AML-193 (cell line): ENCODE results near the gene CORIN.

Experiments
- DNase-seq, 2 experiments: peaks; one replicate each; lab custom pipeline; 2025; lab: John Stamatoyannopoulos, UW

Gene CORIN

DNA sequence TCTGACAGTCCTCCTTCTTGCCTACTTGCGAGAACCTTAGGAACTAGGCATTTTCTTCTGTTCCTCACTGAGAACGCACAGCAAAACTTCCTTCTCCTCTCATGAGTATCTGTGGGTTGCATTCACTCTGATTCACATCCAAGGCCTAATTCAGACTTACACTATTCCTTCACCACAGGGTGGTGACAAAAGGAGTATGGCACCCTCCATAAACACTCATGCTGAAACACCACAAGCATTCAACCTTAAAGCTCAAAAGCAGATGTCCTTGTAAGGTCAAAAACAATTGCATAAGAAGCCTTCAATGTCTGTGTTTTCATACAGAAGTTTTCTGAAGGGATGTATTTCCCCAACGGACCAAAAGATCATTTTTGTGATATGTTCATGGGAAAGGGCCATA, 147.3 kb downstream of the CORIN start:
- no peak for DNase-seq

DNA sequence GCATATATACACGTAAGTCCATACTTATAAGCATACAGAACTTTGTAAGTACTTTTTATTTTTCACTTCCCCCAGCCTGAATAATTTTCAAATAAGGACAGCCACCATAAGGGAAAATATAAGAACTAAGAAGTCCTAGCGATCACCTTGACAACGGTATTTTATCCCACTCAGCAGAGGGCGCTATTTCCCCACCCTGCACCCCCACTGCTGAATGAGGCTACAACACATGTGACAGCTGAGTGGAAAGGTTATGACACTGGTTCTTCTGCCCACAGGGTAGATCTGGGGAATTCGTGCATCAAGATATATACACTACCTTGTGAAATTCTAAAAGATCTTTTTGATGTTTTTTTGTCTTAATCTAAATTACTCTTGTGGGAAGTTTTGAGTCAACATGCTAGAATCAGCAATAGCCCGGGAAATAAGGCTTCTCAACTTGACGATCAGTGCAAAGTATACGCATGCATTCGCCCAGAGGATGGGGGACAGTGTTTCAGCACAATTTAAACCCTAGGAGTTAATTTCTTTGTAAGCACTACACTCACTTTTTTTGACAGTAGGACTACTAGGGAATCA, 151.5 kb downstream of the CORIN start:
- peak; percentile 69 to 82 for DNase-seq

- peak in 1 of 2 experiments; percentile 17 for DNase-seq
These were observed 162.1 kb downstream of the CORIN start for GRCh38 chr4:47675806-47676205.

- DNase-seq: no peak
These were observed 163.7 kb downstream of the CORIN start for GRCh38 chr4:47674144-47674543.

DNA sequence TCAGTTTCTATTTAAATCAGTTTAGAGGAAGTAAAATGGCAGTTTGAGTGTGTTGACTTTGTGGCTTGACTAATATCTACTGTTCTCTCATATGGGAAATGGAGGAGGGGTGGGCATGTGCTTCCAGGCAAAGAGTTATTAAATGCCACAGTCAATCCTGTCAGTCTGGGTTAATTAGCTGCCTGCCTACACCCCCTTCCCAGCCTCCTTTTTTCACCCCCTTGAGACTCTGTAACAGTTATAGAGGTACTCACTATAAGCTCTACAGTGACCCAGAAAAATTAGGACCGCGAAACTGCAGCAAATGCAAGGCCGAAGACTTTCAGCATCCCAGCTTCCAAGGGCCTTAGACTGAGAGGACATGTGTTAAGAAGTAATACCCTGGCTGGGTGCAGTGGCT, 165.2 kb downstream of the CORIN start:
- no peak for DNase-seq

GRCh38 chr4:47669946-47670345, 167.9 kb downstream of the CORIN start:
- DNase-seq: no peak

- DNase-seq: peak; percentile 27 to 47
These were observed 169.0 kb downstream of the CORIN start for GRCh38 chr4:47668810-47669408.

GRCh38 chr4:47668256-47668655, 169.6 kb downstream of the CORIN start:
- no peak for DNase-seq

- no peak for DNase-seq
These were observed 170.3 kb downstream of the CORIN start for GRCh38 chr4:47667552-47667951.

DNA sequence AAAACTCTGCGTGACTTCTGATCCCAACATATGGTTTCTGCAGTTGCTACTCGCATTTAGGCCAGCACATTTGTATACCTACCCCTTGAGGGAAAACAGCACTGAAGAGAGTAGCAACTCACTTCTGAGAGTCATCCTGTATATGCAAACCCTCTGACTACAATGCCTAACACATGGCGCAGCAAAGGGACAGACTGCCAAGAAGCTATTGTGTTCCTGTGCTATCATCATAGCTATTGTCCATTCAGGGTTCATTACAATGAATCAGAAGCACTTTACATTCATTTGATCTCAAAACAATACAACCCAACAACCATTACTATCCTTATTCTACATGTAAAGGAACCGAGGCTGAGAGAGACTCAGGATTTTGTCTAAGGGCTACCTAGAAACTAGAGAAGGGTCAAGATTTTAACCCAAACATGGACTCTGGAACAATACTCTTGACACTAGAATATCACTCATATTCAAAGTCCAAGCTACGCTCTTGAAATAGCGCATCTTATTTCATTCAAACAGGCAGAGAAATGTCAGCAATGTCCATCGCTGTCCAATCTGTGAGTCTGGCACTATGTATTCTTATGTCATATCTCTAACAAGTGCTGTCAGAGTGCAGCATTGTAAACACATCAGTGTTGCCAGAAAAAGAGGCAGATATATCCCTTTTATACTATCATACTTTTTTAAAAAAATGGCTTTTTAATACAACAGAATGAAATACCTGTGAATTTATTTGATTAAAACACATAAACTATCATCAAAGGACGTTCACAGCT, 173.6 kb downstream of the CORIN start:
- DNase-seq: no peak

DNA sequence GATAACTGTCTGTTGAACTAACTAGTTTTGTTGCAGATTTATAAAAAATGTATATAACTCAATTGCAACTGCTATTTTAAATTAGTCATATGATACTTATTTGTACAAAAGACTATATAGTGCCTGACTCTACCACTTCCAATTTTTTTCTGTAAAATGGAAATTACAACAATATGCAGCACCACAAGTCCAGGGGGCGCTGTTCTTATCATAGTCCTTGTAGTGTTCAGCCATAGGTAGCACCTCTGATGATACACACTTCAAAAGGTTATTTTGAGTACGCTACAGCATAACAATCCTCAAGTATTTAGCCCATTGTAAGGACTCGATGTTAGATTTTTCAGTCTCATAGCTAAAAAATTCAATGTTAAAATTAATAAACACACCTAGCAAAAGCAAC, 174.9 kb downstream of the CORIN start:
- peak; percentile 6 to 18 for DNase-seq

DNA sequence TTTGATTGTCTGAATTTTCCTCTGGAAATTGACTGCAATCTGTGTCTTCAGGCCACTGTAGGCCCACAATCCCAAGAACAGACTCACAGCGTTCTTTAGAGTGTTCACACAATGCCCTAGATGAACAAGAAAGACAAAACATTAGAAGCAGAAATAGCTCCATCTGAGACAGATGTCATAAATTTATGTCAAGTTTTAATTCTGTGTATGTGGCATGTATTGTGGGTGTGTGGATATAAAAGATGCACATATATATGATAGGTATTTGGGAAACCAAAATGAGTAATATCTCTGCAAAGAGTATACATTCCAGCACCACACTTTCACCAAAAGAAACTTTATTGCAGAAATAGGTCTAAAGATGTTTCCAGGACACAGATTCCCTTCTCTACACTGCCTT, 176.1 kb downstream of the CORIN start:
- DNase-seq: no peak

- no peak for DNase-seq
These were observed 178.5 kb downstream of the CORIN start for GRCh38 chr4:47659342-47659741.

DNA sequence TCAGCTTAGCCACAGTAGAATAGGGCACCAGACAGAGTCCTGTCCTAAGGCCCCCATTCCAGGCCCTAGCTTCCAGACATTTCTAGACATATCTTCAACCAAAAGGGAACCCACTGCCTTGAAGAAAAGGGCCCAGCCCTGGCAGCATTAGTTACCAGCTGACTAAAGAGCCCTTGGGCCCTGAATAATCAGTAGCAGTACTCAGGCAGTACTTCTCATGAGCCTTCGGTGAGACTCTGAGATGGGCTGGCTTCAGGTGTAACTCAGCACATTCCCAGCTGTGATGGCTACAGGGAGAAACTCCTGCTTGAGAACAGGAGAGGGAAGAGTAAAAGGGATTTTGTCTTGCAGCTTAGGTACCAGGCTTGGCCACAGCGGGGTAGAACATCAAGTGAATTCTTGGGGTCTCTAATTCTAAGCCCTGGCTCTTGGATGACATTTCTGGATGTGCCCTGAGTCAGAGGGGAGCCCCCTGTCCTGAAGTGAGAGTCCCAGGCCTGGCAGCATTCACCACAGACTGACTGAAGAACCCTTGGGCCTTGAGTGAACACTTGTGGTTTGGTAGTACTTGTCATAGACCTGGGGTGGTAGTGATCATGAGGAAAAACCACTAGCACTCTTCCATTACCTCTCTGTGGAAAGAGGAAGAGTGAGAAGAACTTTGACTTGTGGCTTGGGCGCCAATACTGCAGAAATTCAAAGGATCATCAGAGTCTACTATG, 182.7 kb downstream of the CORIN start:
- DNase-seq: no peak

DNA sequence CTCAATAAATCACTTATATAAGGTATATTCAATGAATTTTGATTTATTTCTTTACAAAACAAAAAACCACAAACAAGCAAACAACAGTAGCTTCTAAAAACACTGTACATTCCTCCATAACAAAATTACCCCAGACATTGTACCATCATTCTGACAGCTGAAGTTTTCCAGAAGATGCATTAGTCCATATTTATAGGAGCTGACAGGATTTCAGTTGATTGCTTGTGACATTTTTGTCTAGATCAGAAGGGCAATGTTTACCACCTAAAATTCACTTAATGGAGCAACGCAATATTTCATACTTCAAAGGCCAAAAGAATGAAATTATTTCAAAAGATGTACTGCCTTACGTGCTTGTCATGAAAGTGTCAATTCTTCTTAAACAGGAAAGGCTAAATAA, 185.8 kb downstream of the CORIN start:
- no peak for DNase-seq

- DNase-seq: no peak
These were observed 186.6 kb downstream of the CORIN start for GRCh38 chr4:47651231-47651630.

DNA sequence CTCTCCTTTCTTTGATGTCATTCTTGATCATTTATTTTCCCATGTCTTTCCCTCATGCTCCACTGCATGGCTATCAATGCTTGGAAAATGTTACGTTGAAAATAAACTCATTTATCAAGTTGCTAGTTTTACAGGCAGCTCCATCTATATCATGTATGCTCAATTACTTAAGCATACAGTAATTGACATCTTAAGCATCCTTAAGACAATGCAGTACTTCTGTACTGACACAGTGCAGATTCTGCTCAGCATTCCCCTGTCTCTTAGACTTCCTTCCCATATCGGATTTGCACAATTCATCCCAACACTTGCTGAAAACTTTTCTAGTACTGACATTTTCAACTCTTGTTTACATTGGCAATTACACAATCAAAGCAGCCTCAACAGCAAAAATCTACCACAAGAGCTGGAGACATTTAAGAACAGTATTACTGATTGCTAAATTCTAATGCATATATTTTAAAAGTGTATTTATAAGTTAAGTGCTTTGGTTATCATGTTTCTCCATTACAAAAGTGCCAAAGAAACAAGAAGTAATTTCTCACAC, 187.2 kb downstream of the CORIN start:
- DNase-seq: no peak

DNA sequence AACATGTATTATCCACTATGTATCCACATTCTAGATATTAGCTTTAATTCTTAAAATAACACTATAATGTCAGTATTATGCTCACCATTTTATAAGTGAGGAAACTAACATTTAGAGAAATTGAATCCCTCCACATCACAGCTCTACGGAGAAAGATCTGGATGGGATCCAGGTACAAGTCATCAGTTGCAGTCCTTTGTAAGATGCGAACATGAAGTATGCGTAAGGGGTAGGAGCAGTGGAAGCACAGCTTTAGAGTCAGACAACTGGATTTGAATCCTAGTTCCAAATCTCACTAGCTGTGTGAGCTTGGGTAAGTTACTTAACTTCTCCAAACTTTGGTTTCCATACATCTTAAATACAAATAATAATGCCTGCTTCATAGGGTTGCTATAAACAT, 190.3 kb downstream of the CORIN start:
- DNase-seq: no peak

DNA sequence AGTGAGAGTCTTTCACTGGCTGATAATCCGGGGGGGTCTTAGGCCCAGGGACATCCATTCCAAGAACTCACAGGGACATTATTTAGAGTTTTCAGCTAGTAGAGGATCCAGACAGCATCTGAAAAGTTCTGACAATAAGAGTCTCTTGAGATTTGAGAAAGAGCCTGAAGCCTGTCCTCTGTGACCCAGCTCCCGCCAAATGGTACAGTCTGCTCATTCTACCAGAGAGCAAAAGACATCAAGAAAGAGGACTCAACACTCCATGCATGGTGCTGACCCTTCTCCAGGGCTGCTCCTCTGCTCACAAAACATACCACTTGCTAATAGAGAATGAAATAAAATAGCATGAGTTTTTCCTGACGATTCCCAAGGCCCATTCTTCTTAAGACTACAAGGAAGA, 190.8 kb downstream of the CORIN start:
- DNase-seq: no peak

DNA sequence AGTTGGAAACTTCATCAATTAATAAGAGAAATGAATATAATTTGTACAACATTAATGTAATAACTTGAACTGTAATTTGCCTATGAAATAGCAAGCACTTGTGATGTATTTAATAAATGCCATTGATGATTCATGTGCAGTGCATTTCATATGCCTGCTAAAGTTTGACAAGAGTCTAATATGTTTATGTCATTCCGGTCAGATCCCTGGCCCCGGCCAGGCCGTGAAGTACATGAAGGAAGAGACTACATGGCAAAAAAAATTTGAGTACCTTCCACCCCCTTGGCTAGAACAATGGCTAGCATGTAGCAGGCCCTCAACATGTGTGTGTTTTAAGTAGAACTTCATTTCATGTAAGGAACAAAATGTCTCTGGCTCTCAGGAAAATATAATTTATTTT, 191.5 kb downstream of the CORIN start:
- DNase-seq: no peak

GRCh38 chr4:47643845-47644244, 194.0 kb downstream of the CORIN start:
- no peak for DNase-seq

DNA sequence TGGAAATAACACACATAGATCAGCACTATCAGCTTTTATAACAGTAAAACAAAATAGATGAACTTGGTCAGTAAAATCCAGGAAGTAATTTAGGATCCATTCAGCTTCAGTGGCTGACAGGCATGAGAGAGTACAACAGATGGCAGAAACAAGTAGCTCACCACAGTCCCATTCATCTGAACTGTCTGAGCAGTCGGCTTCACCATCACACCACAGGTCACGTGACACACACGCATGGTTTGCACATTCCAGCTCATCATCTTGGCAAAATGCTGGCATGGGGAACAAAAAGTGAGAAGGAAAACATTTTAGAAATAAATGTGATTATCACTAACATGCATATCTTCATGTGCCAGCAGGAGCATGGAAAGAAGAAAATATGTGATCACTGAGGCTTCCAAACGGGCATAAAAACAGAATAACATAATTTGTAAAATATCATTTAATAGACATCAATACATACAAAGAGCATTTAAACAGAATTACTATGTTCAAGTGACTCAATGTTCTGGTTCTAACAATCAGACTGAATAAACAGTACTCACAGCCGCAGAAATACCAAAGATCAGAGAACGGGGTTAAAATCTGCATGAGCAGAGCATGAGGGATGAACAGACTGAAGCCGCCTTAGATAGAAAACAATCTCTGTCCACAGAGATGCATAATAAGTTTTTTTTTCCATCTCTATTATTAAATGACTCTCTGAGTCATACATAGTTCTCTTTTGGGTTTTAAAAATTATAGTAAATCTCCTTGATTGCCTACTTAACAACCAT, 194.7 kb downstream of the CORIN start:
- DNase-seq: no peak
